HEK293 (cell line): Measurements from ENCODE around the gene SOX12.

Experiments used
- CTCF ChIA-PET: fragments of 350-600 bp; formaldehyde crosslinking; extraction: SDS; loops from one replicate; lab custom pipeline; 2021; ENCODE audit warnings: antibody characterized with exemption; lab: Yijun Ruan, JAX
- POLR2A ChIA-PET: fragments of 300-600 bp; formaldehyde crosslinking; extraction: SDS; loops from one replicate; lab custom pipeline; 2020; ENCODE audit warnings: antibody characterized with exemption, inconsistent platforms; lab: Yijun Ruan, JAX
- H3K27ac ChIP-seq: fragments of 200-500 bp; sonication (Bioruptor generic); 2 replicates; pipeline ENCODE4 v1.5.1; 2014; ENCODE audit warnings: low read depth, low read length, control low read depth, inconsistent platforms; ENCODE audit errors: extremely low read depth
- H3K36me3 ChIP-seq, 2 experiments: fragments of 200-500 bp in 1 of 2; sonication (Bioruptor generic) in 1 of 2; 1 replicate in 1 of 2; 2 replicates in 1 of 2; pipeline ENCODE4 v1.5.1; 2014 to 2017; ENCODE audit warnings: inconsistent platforms in 2 of 2, low read length in 2 of 2; ENCODE audit not compliant: control insufficient read depth in 2 of 2, insufficient read depth in 1 of 2
- H3K4me1 ChIP-seq: fragments of 200-500 bp; sonication (Bioruptor generic); 2 replicates; pipeline ENCODE4 v1.5.1; 2014; ENCODE audit warnings: mild to moderate bottlenecking, low read length, inconsistent platforms; ENCODE audit not compliant: control insufficient read depth, insufficient read depth
- H3K4me3 ChIP-seq: 2 replicates; pipeline ENCODE4 v1.5.1; 2011; ENCODE audit warnings: low read depth, mild to moderate bottlenecking, control low read depth, low read length, moderate library complexity
- H3K9me3 ChIP-seq: fragments of 200-500 bp; sonication (Bioruptor generic); 2 replicates; pipeline ENCODE4 v1.5.1; 2014; ENCODE audit warnings: low read depth, low read length, inconsistent platforms; ENCODE audit not compliant: control insufficient read depth, insufficient read depth
- GLIS2 ChIP-seq: fragments of 450-650 bp; formaldehyde crosslinking; IDR thresholded peaks from 2 replicates; pipeline ENCODE4 v1.5.1; 2016; ENCODE audit warnings: missing biosample characterization, missing genetic modification characterization
- KLF10 ChIP-seq: fragments of 450-650 bp; IDR thresholded peaks from 2 replicates; pipeline ENCODE4 v1.5.1; 2018; ENCODE audit warnings: missing biosample characterization, mild to moderate bottlenecking, missing genetic modification characterization
- KLF16 ChIP-seq: fragments of 450-650 bp; formaldehyde crosslinking; IDR thresholded peaks from 2 replicates; pipeline ENCODE4 v1.5.1; 2017; ENCODE audit warnings: missing biosample characterization, missing genetic modification characterization
- OSR2 ChIP-seq: fragments of 450-650 bp; formaldehyde crosslinking; IDR thresholded peaks from 2 replicates; pipeline ENCODE4 v1.5.1; 2016; ENCODE audit warnings: missing biosample characterization, missing genetic modification characterization
- REST ChIP-seq: fragments of 450-650 bp; formaldehyde crosslinking; IDR thresholded peaks from 2 replicates; pipeline ENCODE4 v1.5.1; 2016; ENCODE audit warnings: missing biosample characterization, missing genetic modification characterization
- SP3 ChIP-seq: fragments of 450-650 bp; formaldehyde crosslinking; IDR thresholded peaks from 2 replicates; pipeline ENCODE4 v1.5.1; 2016; ENCODE audit warnings: missing biosample characterization, missing genetic modification characterization
- YY2 ChIP-seq: fragments of 450-650 bp; formaldehyde crosslinking; IDR thresholded peaks from 2 replicates; pipeline ENCODE4 v1.5.1; 2016; ENCODE audit warnings: missing biosample characterization, missing genetic modification characterization
- ZFP3 ChIP-seq: fragments of 450-650 bp; formaldehyde crosslinking; IDR thresholded peaks from 2 replicates; pipeline ENCODE4 v1.5.1; 2016; ENCODE audit warnings: low read depth, missing biosample characterization, missing genetic modification characterization
- ZNF133 ChIP-seq: fragments of 450-650 bp; formaldehyde crosslinking; IDR thresholded peaks from 2 replicates; pipeline ENCODE4 v1.5.1; 2016; ENCODE audit warnings: missing biosample characterization, missing genetic modification characterization
- ZNF24 ChIP-seq: fragments of 450-650 bp; formaldehyde crosslinking; IDR thresholded peaks from 2 replicates; pipeline ENCODE4 v1.5.1; 2016; ENCODE audit warnings: missing biosample characterization, missing genetic modification characterization
- ZNF335 ChIP-seq: fragments of 450-650 bp; formaldehyde crosslinking; conservative IDR thresholded peaks from 2 replicates; pipeline ENCODE4 v1.5.1; 2016; ENCODE audit warnings: missing biosample characterization, missing genetic modification characterization
- ZNF426 ChIP-seq: fragments of 450-650 bp; formaldehyde crosslinking; IDR thresholded peaks from 2 replicates; pipeline ENCODE4 v1.5.1; 2017; ENCODE audit warnings: missing biosample characterization, missing genetic modification characterization, mild to moderate bottlenecking, inconsistent platforms, moderate library complexity
- ZNF449 ChIP-seq: fragments of 450-650 bp; formaldehyde crosslinking; IDR thresholded peaks from 2 replicates; pipeline ENCODE4 v1.5.1; 2017; ENCODE audit warnings: missing biosample characterization, mild to moderate bottlenecking, missing genetic modification characterization, moderate library complexity
- ZNF560 ChIP-seq: fragments of 450-650 bp; formaldehyde crosslinking; IDR thresholded peaks from 2 replicates; pipeline ENCODE4 v1.5.1; 2017; ENCODE audit warnings: missing biosample characterization, missing genetic modification characterization, borderline replicate concordance
- ZNF777 ChIP-seq: fragments of 450-650 bp; formaldehyde crosslinking; IDR thresholded peaks from 2 replicates; pipeline ENCODE4 v1.5.1; 2017; ENCODE audit warnings: missing biosample characterization, missing genetic modification characterization, borderline replicate concordance
- ZNF843 ChIP-seq: fragments of 450-650 bp; formaldehyde crosslinking; IDR thresholded peaks from 2 replicates; pipeline ENCODE4 v1.5.1; 2016; ENCODE audit warnings: missing biosample characterization, missing genetic modification characterization
- ZSCAN18 ChIP-seq: fragments of 450-650 bp; formaldehyde crosslinking; IDR thresholded peaks from 2 replicates; pipeline ENCODE4 v1.5.1; 2016; ENCODE audit warnings: missing biosample characterization, missing genetic modification characterization
- TF ChIP-seq, protein P1 (sequence below): sonication (generic); formaldehyde crosslinking; IDR thresholded peaks from 2 replicates; pipeline ENCODE4 v1.8.1; 2022; ENCODE audit warnings: mild to moderate bottlenecking, moderate library complexity, missing genetic modification reagents
- TF ChIP-seq, protein P2 (sequence below): fragments of 450-650 bp; formaldehyde crosslinking; IDR thresholded peaks from 2 replicates; pipeline ENCODE4 v1.5.1; 2017; ENCODE audit warnings: missing biosample characterization, missing genetic modification characterization

SOX12 gene

GRCh38 chr20:346640-347316 is 21.4 kb downstream of the SOX12 start, which contains the start of gene NRSN2 (continued):
- TF ChIP-seq REST (tag by site-specific recombination) (no peak), ZFP3 (tag by site-specific recombination) (no peak)

DNA sequence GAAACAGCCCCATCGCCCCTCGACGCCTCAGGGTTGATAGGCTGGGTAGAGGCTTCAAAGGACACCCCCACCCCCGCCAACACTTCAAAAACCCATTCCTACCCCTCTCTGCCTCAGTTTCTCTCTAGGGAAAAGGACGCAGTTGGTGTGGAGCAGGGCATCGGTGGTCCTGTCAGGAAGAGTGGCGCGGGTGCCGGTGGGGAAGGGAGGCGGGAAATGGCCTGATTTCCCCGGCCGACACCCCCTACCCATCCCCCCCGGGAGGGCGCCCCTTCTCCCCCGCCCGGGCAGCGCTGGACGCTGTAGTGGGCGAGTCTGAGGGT is 21.9 kb downstream of the SOX12 start:
- peaks cover 10% of the 10 kb centered on the region for H3K4me1 ChIP-seq
- TF ChIP-seq ZNF777 (tag by site-specific recombination) (0 out of 2 replicates have a peak, but pooled peaks have one; percentile 25), ZNF335 (tag by site-specific recombination) (peak; percentile 64), KLF10 (tag by site-specific recombination) (no peak)
- TF ChIP-seq, protein P1, sequence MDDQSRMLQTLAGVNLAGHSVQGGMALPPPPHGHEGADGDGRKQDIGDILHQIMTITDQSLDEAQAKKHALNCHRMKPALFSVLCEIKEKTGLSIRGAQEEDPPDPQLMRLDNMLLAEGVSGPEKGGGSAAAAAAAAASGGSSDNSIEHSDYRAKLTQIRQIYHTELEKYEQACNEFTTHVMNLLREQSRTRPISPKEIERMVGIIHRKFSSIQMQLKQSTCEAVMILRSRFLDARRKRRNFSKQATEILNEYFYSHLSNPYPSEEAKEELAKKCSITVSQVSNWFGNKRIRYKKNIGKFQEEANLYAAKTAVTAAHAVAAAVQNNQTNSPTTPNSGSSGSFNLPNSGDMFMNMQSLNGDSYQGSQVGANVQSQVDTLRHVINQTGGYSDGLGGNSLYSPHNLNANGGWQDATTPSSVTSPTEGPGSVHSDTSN (CRISPR knock-in tag) = 0 out of 2 replicates have a peak, but pooled peaks have one; percentile 25
- TF ChIP-seq, all 188 proteins: peak for 3
- Histone ChIP-seq H3K27ac (peak overlapping the region; percentile 90), H3K4me3 (peak overlapping the region; percentile 50), H3K9me3 (no peaks in the 10 kb centered on the region), H3K36me3 (peaks cover 12 to 20% of the 10 kb centered on the region in 2 experiments; a peak in 2 of 3 replicates)
- ChIA-PET POLR2A (interaction anchor here (0.5 to 2.9 kb wide), 26 partner anchors 9 to 392 kb away, joined by 3 to 23 read pairs (median 4); partner anchors contain the start of genes CSNK2A1, RBCK1, SOX12 and TRIB3), CTCF (interaction anchor here (0.6 to 2.9 kb wide), 3 partner anchors 17 to 315 kb away, joined by 3 to 26 read pairs (median 3); partner anchors contain the start of gene SOX12)

DNA sequence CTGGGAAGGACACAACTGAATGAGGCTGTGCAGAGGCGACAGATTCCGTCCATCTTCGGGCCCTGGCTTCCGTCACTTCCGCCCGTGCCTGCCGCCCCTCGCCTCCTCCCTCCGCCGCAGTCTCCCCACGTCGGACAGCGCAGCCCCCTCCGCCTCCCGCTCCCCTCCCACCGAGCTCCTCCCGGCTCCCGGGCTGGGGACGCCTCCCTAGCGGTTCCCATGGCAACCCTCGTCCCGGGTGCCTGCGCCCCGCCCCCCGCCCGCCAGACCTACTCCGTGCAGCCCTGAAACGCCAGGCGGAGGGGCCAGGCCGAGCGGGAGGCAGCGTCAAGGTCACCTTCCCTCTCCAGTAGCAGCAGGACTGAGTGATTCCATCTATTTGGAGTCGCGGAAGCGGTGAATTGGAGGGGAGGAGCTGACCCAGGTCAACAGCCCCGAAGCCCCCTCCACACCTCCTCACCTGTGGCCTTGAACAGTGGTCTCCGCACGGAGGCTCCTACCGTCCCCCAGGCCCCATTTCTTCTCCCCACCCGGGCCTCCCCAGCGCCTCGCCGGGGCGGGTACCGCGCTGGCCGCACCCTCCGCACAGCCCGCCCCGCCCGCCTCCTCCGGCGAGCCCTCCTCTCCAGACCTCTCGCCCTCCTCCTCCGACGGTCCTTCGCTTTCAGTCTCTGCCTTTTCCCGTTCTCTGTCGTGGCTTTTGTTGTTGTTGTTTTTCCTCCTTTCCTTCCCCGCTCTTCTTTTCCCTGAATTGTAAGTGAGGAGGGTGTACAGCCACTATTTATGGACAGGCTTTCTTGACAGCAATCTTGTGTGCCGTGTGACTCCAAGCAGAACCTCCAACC is 22.5 kb downstream of the SOX12 start:
- CTCF ChIA-PET = interaction anchor here (0.6 to 0.7 kb wide), 2 partner anchors 23 to 315 kb away, joined by 3 read pairs; partner anchors contain the start of gene SOX12
- POLR2A ChIA-PET = interaction anchor here (0.5 to 2.9 kb wide), 26 partner anchors 8 to 391 kb away, joined by 3 to 23 read pairs (median 4); partner anchors contain the start of genes CSNK2A1, RBCK1, SOX12 and TRIB3
- peak overlapping the region; percentile 50 for H3K4me3 ChIP-seq
- TF ChIP-seq, protein P2, sequence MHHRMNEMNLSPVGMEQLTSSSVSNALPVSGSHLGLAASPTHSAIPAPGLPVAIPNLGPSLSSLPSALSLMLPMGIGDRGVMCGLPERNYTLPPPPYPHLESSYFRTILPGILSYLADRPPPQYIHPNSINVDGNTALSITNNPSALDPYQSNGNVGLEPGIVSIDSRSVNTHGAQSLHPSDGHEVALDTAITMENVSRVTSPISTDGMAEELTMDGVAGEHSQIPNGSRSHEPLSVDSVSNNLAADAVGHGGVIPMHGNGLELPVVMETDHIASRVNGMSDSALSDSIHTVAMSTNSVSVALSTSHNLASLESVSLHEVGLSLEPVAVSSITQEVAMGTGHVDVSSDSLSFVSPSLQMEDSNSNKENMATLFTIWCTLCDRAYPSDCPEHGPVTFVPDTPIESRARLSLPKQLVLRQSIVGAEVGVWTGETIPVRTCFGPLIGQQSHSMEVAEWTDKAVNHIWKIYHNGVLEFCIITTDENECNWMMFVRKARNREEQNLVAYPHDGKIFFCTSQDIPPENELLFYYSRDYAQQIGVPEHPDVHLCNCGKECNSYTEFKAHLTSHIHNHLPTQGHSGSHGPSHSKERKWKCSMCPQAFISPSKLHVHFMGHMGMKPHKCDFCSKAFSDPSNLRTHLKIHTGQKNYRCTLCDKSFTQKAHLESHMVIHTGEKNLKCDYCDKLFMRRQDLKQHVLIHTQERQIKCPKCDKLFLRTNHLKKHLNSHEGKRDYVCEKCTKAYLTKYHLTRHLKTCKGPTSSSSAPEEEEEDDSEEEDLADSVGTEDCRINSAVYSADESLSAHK (tag by site-specific recombination) = peak; percentile 39; the same call in 1 of the 2 replicates
- TF ChIP-seq ZNF560 (tag by site-specific recombination) (no peak), KLF16 (peak; percentile 58), ZNF24 (tag by site-specific recombination) (peak; percentile 76; the same call in 1 of the 2 replicates), YY2 (peak; percentile 64; the same call in 1 of the 2 replicates), ZNF133 (tag by site-specific recombination) (peak; percentile 28; the same call in 1 of the 2 replicates), ZNF449 (tag by site-specific recombination) (0 out of 2 replicates have a peak, but pooled peaks have one; percentile 17), SP3 (tag by site-specific recombination) (peak; percentile 89), ZNF843 (tag by site-specific recombination) (0 out of 2 replicates have a peak, but pooled peaks have one; percentile 34), ZSCAN18 (tag by site-specific recombination) (peak; percentile 0; the same call in 1 of the 2 replicates), ZNF426 (tag by site-specific recombination) (no peak), OSR2 (tag by site-specific recombination) (peak; percentile 89), GLIS2 (tag by site-specific recombination) (peak; percentile 99)

More for the DNA sequence above, 22.5 kb downstream of the SOX12 start:
- Histone ChIP-seq H3K4me1 (peaks cover 10% of the 10 kb centered on the region), H3K9me3 (no peaks in the 10 kb centered on the region), H3K36me3 (peaks cover 12 to 20% of the 10 kb centered on the region in 2 experiments; a peak in 2 of 3 replicates), H3K27ac (peak overlapping the region; percentile 90)
